Stomach smooth muscle (tissue), 2 donors: Measurements from ENCODE around the gene PNKP.

Experiments used
- H3K27ac ChIP-seq: one replicate; pipeline ENCODE4 v1.7.0; 2013; ENCODE audit warnings: mild to moderate bottlenecking, low read length, inconsistent platforms
- H3K27me3 ChIP-seq, 2 donors: one replicate each; pipeline ENCODE4 v1.7.0; 2013; ENCODE audit warnings: low read length in 2 of 2; ENCODE audit not compliant: insufficient read depth in 2 of 2, control insufficient read depth in 1 of 2
- H3K36me3 ChIP-seq, 2 donors: one replicate each; pipeline ENCODE4 v1.7.0; 2013; ENCODE audit warnings: low read length in 2 of 2; ENCODE audit not compliant: control insufficient read depth in 2 of 2, insufficient read depth in 2 of 2
- H3K4me1 ChIP-seq: one replicate; pipeline ENCODE4 v1.7.0; 2013; ENCODE audit warnings: low read length; ENCODE audit not compliant: control insufficient read depth, insufficient read depth
- H3K4me3 ChIP-seq, 2 donors: one replicate each; pipeline ENCODE4 v1.7.0; 2013; ENCODE audit warnings: low read length in 2 of 2
- H3K9ac ChIP-seq, 2 donors: one replicate each; pipeline ENCODE4 v1.7.0; 2013; ENCODE audit warnings: low read length in 2 of 2, mild to moderate bottlenecking in 1 of 2
- H3K9me3 ChIP-seq, 2 donors: one replicate each; pipeline ENCODE4 v1.7.0; 2013; ENCODE audit warnings: low read length in 2 of 2; ENCODE audit not compliant: control insufficient read depth in 2 of 2
- donor health status: healthy.
- donor health status: Pancreatic carcinoma.

Gene PNKP

DNA sequence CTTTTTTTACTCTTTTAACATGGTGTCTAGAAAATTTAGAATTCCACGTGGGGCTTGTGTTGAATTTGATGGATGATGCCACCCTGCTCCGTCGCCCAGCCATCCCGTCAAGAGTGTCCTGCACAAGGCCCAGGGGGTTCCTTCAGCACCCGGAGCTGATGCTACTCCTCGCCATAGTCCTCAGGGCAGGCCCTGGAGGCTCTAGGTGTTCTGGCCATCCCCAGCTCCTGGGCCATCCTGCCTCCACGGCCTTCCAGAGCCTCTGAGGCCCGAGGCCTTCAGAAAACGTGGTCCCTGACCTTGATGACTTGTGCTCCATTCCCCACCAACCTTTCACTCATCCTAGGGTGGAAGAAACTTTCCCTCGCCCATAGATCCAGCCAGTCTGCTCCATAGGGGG lies 6.5 kb upstream of the PNKP start:
- Histone ChIP-seq H3K9ac (peak overlapping the region in 1 of 2 donors; percentile 21), H3K36me3 (peaks cover 0 to 13% of the 10 kb centered on the region in 2 donors), H3K27me3 (no peaks in the 10 kb centered on the region), H3K4me3 (no peak overlapping the region), H3K9me3 (no peaks in the 10 kb centered on the region), H3K4me1 (peaks cover 49% of the 10 kb centered on the region), H3K27ac (no peak overlapping the region)

DNA sequence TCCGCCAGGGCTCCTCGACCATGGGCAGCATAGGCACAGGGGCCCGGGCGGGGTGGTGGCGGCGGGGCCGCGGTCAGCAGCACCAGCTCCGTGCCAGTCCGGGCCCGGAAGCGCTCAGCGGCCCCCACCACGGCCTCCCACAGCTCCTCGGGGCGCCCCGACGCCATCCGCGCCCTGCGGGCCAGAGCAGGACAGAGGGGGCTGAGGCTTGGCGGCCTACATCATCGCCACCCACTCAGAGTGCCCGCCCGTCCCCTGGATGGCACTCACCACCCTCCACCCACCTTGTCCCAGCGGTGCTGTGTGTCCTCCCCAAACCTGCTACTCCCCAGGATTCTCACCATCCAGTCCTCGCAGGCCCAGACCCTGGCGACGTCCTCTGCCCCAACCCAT lies 5.7 kb upstream of the PNKP start:
- H3K9me3 ChIP-seq: no peaks in the 10 kb centered on the region
- peaks cover 0 to 13% of the 10 kb centered on the region in 2 donors for H3K36me3 ChIP-seq
- peaks cover 47% of the 10 kb centered on the region for H3K4me1 ChIP-seq
- no peak overlapping the region for H3K27ac ChIP-seq
- H3K4me3 ChIP-seq: no peak overlapping the region
- no peak overlapping the region for H3K9ac ChIP-seq
- no peaks in the 10 kb centered on the region for H3K27me3 ChIP-seq

DNA sequence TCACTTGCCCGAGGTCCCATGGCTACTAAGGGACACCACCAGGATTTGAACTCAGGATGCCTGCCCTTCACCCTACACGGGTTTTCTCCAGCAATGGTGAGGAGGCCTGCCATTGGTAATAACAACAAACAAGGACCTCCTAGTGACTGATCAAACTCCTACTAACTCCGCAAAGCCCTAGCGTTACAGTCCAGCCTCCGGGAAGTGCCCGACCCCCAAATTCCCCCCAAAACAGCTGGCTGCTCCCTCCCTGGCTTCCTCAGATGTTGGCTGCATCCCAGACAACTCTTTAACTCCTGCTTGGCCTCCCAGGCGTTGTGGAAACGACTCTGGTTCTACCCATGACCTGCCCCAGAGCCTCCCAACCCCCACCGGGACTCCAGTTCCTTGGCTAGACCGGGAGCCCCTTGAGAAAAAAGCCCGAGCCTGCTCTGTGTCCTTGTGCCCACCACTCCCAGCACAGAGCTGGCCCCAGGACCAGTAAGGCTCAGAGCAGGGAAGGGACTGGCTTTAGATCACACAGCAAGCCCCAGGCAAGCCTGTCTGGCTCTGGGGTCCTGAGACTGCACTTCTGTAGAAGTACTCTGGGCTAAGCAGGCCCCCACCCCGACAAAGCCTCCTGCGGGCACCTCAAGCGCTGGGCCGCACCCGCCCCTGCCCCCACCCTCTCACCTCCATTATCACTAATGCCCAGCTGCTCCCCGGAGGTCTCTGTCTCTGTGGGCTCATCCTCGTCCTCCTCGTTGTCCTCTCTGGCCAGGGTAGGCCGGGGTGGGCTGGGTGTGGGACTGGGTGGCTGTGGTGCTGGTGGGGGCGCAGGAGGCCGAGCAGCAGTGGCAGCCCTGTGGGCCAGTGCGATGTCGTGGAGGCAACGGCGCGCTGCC lies 5.1 kb upstream of the PNKP start:
- Histone ChIP-seq H3K4me1 (peaks cover 50% of the 10 kb centered on the region), H3K9ac (no peak overlapping the region), H3K36me3 (peaks cover 0 to 13% of the 10 kb centered on the region in 2 donors), H3K27me3 (no peaks in the 10 kb centered on the region), H3K27ac (no peak overlapping the region), H3K4me3 (no peak overlapping the region), H3K9me3 (no peaks in the 10 kb centered on the region)

GRCh38 chr19:49871349-49871985 lies 4.1 kb upstream of the PNKP start:
- Histone ChIP-seq H3K9me3 (no peaks in the 10 kb centered on the region), H3K4me3 (no peak overlapping the region), H3K36me3 (peaks cover 0 to 13% of the 10 kb centered on the region in 2 donors), H3K27me3 (no peaks in the 10 kb centered on the region), H3K27ac (no peak overlapping the region), H3K9ac (no peak overlapping the region), H3K4me1 (peaks cover 55% of the 10 kb centered on the region)

DNA sequence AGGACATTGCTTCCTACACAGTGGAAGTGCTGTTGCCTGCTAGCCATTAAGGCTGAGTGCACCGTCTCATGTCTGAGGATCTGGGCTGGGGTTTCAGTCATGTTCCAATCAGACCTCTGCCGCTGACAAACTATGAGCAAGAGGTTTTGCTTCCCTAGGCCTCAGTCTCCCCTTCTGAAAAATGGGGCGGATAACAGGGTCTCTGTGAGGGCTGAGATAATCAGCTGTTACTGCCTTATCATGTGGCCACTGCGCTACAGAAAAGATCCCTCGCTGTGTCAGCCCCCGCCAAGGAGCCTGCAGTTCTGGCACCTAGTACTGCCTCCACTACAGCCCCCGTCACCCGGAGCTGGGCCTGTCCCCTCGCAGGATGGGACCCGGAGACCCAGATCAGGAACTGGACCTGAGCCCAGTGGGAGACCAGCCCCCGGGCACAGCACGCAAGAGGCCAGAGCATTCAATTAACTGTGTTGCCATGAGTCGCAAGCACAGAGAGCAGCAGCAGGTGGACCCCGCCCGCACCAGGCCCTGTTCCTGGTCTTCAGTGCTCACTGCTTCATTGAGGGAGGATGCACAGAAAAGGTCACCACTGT lies 3.0 kb upstream of the PNKP start:
- Histone ChIP-seq H3K4me1 (peaks cover 56% of the 10 kb centered on the region), H3K9me3 (no peaks in the 10 kb centered on the region)

GRCh38 chr19:49869484-49870308 lies 2.3 kb upstream of the PNKP start:
- Histone ChIP-seq H3K9ac (peak overlapping the region; percentile 68 to 73), H3K4me3 (peak overlapping the region; percentile 40 to 79), H3K4me1 (peaks cover 54% of the 10 kb centered on the region), H3K27ac (peak overlapping the region; percentile 87), H3K36me3 (peaks cover 0 to 14% of the 10 kb centered on the region in 2 donors), H3K9me3 (no peaks in the 10 kb centered on the region), H3K27me3 (no peaks in the 10 kb centered on the region)

More for the DNA sequence above, 3.0 kb upstream of the PNKP start:
- Histone ChIP-seq H3K4me3 (peak overlapping the region; percentile 40 to 79), H3K36me3 (peaks cover 0 to 13% of the 10 kb centered on the region in 2 donors), H3K27ac (peak overlapping the region; percentile 87), H3K9ac (peak overlapping the region; percentile 68 to 73), H3K27me3 (no peaks in the 10 kb centered on the region)

DNA sequence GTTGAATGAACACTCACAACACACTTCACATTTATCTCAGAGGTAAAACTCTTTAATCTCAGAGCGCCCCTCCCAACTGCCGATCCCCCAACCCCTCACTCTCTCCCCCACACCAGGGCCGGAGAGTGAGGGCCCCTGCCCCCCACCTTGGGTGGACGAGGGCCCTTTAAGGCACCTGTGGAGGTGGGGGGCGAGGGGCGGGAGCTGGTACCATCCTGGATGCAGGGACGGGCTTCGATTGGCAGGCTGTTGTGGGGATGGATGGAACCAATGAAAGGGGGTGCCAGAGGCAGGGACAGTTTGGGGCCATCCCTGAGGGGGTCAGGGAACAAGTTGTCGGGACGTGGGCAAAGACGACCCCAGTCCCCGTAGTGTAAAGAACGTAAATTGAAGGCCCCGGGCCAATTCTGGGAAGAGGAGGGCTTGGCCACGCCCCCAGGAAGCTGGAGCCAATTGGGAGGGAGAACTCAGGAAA lies 1.7 kb upstream of the PNKP start:
- H3K27me3 ChIP-seq: no peaks in the 10 kb centered on the region
- peak overlapping the region; percentile 66 to 74 for H3K4me3 ChIP-seq
- H3K9ac ChIP-seq: peak overlapping the region in 1 of 2 donors; percentile 59
- H3K9me3 ChIP-seq: no peaks in the 10 kb centered on the region
- H3K36me3 ChIP-seq: peaks cover 0 to 12% of the 10 kb centered on the region in 2 donors
- H3K27ac ChIP-seq: peak overlapping the region; percentile 87
- peaks cover 49% of the 10 kb centered on the region for H3K4me1 ChIP-seq

DNA sequence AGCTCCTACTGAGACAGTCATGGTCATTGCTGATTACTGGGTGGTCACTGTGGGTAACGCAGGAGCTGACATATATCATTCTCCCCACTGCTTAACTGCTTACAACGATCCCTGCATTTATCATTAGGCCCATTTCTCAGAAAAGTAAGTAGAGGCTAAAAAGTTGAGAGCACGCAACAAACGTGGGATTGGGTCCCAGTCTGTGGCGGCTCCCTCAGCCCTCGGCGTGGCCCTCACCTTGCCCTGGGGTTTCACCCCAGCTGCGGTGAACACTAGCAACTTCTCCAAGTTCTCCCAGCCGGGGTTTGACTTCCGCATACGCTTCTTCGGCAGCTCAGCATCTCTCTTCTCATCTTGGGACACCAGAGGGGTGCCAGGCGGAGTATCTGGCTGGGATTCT lies 2.5 kb downstream of the PNKP start:
- H3K4me1 ChIP-seq: peaks cover 38% of the 10 kb centered on the region
- no peaks in the 10 kb centered on the region for H3K9me3 ChIP-seq
- no peak overlapping the region for H3K4me3 ChIP-seq
- no peaks in the 10 kb centered on the region for H3K27me3 ChIP-seq
- no peak overlapping the region for H3K9ac ChIP-seq
- no peak overlapping the region for H3K27ac ChIP-seq
- H3K36me3 ChIP-seq: peaks cover 7 to 19% of the 10 kb centered on the region in 2 donors

GRCh38 chr19:49863935-49864320 lies 3.4 kb downstream of the PNKP start:
- no peaks in the 10 kb centered on the region for H3K27me3 ChIP-seq
- H3K4me3 ChIP-seq: no peak overlapping the region
- peaks cover 7 to 20% of the 10 kb centered on the region in 2 donors for H3K36me3 ChIP-seq
- no peaks in the 10 kb centered on the region for H3K9me3 ChIP-seq
- peaks cover 33% of the 10 kb centered on the region for H3K4me1 ChIP-seq
- no peak overlapping the region for H3K9ac ChIP-seq
- H3K27ac ChIP-seq: no peak overlapping the region
